GM18505 (cell line): ENCODE measurements around the gene MYO6.
"Not testable (repeated sequence)": the region's sequence is repeated elsewhere in the genome, so short reads cannot be mapped to it uniquely, and the experiment has no call there.

Experiments
- ATAC-seq: cut with Tn5 transposase; IDR thresholded peaks from one replicate; pipeline ENCODE4 v1.9.1; 2021; ENCODE audit not compliant: unreplicated experiment
- POLR2A ChIP-seq: IDR thresholded peaks from 4 replicates; pipeline ENCODE4 v1.6.1; 2011; ENCODE audit warnings: borderline replicate concordance; ENCODE audit not compliant: insufficient read depth, insufficient read length; ENCODE audit errors: extremely low read depth

Gene MYO6

DNA sequence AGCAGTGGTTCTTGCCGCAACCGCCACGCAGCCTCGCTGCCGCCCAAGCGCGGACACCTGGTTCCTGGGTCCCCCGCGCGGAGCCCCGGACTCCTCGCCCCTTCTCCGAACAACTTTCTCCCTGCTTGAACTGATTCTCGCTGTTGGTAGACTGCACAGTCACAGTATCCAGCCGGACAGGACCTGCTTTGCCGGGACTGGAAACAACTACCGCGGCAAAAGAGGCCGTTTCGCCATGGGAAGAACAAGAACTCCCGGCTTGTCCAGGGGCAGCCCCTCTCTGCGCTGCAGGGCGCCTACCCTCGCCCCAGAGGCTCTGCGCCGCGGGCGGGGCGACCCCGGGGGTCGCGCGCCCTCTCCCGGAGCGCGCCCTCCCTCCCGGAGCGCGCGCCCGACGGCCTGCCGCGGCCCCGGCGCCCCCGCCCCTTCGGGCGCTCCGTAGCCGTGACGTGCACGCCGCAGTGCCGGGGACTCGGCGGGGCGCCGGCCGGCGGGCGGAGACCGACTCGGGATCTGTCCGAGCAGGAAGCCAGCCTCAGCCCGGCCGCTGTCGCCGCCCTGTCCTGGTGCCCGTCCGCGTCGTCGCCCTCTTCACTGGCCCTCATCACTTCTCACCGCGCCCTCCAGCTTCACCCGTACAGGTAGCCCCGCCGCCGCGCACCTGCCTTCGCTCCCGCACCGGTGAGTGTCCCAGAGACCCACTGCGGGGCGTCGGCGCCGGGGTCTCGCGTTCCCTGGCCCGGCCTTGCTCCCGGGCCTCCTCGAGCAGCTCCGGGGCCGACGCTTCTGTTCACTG, at the start of gene MYO6:
Gene MYO6 (plus strand): TSS at position 497 of the 796 bp plus-strand sequence. CDS start 68,309 bp downstream, outside the sequence.
- peak; percentile 71 for TF ChIP-seq POLR2A
- ATAC-seq, result peak; percentile 80

DNA sequence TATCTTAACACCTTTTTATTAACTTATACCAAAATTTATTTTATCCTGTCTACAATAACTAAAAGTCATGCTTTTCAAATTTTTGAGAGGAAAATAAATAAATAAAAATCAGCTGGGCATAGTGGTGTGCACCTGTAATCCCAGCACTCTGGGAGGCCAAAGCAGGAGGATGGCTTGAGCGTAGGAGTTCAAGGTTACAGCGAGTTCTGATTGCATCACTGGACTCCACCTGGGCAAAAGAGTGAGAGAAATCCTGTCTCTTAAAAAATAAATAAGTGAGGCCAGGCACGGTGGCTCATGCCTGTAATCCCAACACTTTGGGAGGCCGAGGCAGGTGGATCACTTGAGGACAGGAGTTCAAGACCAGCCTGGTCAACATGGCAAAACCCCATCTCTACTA, 40.7 kb upstream of the MYO6 start:
- ATAC-seq, result not testable (repeated sequence)

DNA sequence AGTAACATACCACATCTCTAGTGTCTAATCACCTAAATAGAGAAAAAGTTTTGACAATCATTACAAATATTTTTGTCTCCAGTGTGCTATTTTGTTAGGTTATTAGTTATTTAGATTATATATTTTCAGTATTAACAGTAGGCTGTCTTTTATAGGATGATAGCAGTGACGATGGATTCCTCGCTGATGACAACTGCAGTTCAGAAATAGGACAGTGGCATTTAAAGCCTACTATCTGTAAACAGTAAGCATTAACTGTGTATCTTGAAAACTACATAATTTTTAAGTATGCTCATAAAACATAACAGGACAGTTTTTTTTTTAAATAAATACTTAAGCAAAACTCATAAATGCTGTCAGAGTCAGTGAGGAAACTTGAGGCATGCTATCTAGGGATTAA, 37.9 kb upstream of the MYO6 start:
- no peak for TF ChIP-seq POLR2A
- no peak for ATAC-seq

DNA sequence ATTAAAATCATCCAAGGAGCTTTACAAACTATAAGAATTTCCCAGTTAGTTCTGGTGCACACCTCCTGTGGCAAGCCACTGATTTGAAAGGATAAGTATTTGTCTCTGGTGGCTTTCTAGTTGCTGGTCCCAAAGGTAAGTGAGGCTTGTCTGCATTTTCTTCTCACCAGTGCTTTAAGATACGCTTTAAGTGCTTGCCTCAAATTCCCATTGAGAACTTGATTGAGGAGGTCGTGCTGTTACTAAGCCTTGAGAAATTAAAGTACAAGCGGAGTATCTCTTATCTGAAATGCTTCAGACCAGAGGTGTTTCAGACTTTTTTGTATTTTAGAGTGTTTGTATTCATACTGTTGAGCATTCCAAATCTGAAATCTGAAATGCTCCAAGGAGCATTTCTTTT, 29.9 kb upstream of the MYO6 start:
- no peak for ATAC-seq

DNA sequence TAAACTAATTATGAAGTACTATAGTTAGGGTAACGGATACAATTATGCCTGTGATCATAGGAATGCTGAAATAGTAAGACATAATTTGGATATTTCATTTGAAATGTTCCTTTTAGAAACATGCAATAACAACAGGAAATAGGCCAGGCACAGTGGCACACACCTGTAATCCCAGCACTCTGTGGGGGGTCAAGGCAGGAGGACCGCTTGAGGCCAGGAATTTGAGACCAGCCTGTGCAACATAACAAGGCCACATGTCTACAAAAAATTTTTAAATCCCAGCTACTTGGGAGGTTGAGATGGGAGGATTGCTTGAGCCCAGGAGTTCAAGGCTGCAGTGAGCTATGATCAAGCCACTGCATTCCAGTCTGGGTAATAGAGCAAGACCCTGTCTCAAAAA, 25.7 kb upstream of the MYO6 start:
- no peak for ATAC-seq
- TF ChIP-seq POLR2A, result no peak

More for the DNA sequence above, 29.9 kb upstream of the MYO6 start:
- TF ChIP-seq POLR2A, result no peak

DNA sequence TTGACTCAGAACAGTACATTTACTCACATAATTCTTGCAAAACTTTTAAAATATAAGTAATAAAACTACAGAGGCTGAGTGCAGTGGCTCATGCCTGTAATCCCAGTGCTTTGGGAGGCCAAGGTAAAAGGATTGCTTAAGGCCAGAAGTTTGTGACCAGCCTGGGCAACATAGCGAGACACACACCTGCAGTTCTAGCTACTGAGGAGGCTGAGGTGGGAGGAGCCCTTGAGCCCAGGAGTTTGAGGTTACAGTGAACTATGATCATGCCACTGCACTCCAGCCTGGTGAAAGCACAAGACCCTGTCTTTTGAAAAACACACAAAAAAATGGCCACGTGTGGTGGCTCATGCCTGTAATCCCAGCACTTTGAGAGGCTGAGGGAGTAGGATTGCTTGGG, 21.8 kb upstream of the MYO6 start:
- ATAC-seq, result no peak
- TF ChIP-seq POLR2A, result no peak

DNA sequence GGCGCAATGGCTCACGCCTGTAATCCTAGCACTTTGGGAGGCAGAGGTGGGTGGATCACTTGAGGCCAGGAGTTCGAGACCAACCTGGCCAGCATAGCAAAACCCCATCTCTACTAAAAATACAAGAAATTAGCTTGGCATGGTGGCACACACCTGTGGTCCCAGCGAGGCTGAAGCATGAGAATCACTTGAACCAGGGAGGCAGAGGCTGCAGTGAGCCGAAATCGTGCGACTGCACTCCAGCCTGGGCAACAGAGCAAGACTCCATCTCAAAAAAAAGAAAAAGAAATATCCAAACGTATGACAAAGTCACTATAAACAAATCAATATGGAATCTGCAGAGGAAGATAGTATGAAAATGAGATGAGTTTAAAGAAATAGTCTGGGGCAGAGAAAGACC, 18.0 kb upstream of the MYO6 start:
- ATAC-seq, result not testable (repeated sequence)

DNA sequence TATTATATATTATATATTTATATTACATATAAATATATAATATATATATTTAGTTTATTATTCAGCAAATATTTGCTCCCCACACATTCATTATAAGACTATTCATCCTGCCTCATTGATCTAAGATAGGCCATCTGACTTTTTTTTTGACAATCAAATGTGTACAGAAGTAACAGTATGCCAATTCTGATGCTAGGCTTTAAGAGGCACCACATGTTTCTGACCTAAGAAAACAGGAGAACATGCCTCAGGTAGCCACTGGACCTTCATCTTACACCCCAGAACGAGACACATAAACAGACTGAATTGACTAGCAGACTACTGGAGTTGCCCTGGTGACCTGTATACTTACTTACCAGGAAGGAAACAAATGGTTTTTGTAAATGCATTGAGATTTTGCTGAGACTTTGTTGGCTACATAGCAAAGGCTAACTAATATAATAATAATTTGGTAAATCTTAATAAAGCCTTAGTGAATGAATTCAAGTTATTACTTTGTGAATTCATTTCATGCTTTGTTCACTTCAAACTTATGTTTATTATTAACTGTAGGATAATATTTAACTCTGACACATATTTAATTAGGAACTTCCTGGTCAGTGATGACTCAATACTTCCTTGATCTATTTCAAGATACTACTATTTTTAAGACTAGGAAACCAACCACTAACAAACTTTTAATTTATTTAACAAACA, 13.4 kb upstream of the MYO6 start:
- peak; percentile 87 for ATAC-seq
- TF ChIP-seq POLR2A, result no peak

DNA sequence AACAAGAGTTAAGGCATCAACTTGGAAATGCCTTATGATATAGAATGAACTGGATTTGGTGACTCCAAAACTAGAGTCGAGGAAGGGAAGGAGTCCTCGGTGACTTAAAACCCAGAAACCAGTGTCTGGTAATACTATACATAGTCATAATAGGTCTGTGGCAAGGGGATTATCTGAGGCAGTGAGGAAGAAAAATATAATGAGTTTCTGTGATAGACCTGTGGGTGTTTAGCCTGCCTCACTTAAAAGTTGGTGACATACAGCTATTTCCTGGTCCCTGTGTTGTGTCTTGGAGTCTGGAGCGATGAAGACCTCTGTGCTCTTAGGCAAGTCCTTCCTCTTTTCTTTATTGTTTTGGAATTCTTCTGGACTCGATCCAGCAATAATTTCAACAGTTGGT, 5.1 kb upstream of the MYO6 start:
- TF ChIP-seq POLR2A, result no peak
- ATAC-seq, result no peak

DNA sequence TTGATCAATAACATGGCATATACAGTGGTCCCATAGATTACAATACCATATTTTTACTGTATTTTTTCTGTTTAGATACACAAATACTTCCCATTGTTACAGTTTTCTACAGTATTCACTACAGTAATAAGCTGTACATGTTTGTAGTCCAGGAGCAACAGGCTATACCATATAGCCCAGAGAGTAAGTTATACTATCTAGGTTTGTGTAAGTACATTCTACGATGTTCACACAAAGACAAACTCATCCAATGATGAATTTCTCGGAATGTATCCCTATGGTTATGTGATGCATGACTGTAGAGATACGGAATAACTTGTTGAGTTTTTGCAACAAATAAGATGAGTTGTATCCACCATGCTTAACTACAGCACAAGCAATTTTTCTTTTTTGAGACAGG, 3.6 kb upstream of the MYO6 start:
- no peak for TF ChIP-seq POLR2A
- no peak for ATAC-seq

DNA sequence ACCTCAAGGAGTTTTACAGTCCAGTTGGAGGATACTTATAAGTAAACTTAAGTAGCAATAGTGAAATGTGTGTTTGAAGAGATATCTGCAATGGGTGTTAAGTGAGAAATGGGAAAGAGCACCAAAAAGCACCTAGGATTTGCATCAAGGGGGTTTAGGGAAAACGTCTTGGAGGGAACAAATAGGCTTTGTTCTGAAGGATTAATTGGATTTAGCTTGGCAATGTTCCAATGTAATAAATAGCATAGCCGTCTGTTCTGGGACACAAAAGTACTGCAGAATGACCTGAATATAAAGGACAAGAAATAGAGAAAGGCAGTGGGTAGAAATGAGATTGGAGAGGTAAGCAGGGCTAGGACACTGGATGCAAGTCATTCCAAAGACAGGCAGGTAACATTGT, 2.8 kb upstream of the MYO6 start:
- no peak for TF ChIP-seq POLR2A
- no peak for ATAC-seq

DNA sequence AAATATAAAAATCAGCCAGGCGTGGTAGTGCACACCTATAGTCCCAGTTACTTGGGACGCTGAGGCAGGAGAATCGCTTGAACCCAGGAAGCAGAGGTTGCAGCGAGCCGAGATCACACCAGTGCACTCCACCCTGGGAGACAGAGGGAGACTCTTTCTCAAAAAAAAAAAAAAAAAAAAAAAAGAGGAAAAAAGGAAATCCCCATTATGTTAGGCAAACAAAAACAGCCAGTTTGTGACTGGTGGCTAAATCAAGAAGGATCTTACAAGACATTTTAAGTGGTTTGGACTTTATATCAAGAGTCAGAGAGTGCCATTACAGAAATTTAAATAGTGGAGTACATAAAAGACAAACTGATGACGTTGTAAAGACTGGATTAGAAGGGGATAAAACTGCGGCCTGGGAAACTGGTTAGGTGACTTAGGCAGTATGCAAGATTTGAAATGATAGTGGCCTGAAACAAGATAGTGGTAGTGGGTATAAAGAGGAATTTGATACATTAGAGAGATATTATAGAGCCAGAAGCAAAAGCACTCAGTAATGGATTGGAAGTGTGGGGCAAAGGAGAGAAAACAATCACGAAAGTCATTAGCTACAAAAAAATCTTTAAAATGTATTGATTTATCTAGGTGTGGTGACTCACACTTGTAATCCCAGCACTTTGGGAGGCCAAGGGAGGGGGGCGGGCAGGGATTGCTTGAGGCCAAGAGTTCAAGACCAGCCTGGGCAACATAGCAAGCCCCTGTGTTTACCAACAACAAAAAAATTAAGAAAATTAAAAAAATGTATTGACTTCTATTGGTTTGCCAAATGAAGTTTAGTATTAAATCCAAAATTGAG, 1.7 kb upstream of the MYO6 start:
- no peak for ATAC-seq
- no peak for TF ChIP-seq POLR2A

DNA sequence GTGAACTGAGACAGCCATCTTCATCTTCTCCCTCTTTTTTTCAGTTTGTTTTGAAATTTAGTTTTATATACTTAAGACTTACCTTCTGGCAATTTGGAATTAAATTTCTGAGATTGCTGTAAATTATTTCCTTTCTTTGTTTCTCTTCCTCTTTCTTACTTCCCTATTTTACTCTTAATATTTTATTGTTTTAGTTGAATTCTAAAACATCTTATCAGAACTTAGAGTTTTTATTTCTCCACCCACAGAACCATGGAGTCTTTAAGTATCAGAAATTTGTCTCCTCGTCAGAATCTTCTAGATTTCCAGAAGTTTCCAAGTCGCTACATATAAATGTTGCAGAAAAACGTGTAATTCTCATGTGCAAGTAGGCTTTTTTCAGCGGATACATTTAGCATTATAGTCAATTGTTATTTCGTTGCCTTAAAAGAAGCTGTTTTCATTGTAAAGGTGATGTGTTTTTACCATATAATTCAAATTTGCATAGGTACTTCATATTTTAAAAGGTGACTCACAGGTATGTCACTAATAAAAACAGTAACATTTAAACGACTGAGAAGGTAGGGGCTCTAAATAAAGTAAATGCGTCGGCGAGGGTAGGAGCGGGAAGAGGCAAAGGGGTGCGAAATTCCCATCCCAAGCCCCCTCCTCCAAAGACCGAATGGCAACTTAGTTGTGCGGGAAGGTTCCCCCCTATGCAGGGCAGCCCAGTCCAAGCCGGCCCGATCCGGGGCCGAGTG, 866 bp upstream of the MYO6 start:
- no peak for TF ChIP-seq POLR2A
- ATAC-seq, result peak; percentile 5
